Stimulated activated CD4-positive, alpha-beta T cell treated with anti-CD3 and anti-CD28 coated beads, Interleukin-4, amount 100 ng/mL, for 48 hours (primary cell): ENCODE measurements around the gene NEAT1.
A peak's percentile ranks its signal among the peaks of the same experiment; 100 is the strongest.
"Not testable (repeated sequence)": the region's sequence is repeated elsewhere in the genome, so short reads cannot be mapped to it uniquely, and the experiment has no call there.

ENCODE experiments used
- DNase-seq, 2 donors: peaks; one replicate each; pipeline ENCODE4 v3.0.0-alpha.2; 2020; ENCODE audit warnings: low read depth in 2 of 2

The NEAT1 gene

DNA sequence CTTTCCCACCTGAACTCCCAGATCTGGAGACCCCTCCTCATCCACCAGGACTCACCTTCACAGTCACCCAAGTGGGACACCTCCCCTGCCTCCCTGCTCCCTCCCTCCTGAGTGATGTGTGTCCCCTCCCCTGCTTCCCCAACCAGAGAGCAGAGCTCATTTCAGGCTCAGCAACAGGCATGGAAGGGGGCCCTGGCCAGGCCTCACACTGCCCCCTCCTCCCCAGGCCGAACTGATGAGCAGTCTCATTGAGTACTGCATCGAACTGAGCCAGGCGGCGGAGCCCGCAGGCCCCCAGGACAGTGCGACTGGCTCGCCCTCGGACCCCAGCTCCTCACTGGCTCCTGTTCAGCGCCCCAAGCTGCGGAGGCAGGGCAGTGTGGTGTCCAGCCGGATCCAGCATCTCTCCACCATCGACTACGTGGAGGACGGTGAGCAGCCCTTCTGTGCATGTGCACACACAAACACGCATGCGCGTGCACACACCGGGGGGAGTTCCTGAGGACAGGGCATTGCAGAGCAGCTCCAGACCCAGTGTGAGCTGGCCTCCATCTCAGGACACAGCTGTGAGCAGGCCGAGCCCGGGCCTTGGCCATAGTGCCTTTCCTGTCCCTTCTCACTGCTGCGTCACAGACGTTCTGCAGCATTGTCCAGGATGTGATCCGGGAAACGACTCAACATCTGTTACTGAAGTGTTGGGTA lies 17.8 kb upstream of the NEAT1 start:
- DNase-seq: no peak

DNA sequence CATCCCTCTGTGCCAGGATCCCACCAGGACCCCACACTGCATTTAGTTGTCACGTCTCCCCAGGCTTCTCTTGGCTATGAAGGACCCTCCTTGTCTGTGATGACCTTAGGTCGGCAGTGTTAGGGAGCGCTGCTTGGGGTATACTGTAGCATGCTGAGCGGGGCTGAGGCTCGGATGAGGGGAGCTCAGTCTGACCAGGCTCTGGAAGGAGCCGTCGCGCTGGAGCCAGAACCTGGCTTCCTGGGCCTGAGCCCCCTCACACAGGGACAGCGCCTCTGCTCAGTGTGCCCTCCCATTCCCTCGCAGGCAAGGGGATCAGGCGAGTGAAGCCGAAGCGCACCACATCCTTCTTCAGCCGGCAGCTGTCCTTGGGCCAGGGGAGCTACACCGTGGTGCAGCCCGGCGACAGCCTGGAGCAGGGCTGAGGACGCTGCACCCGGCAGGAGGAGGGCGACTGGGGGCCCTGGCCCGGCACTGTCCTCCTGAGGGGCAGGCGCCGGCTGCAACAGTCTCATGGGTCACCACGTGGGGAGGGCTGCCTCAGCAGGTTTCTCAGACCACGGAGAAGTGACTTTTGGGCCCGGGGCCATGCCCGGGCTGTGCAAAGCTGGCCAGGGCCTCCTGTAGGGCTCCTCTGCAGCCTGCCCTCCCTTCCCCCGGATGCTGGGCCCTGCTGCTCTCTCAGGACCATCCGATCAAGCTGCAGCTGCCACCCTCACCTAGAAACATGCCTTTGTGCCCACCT lies 11.5 kb upstream of the NEAT1 start:
- no peak for DNase-seq

DNA sequence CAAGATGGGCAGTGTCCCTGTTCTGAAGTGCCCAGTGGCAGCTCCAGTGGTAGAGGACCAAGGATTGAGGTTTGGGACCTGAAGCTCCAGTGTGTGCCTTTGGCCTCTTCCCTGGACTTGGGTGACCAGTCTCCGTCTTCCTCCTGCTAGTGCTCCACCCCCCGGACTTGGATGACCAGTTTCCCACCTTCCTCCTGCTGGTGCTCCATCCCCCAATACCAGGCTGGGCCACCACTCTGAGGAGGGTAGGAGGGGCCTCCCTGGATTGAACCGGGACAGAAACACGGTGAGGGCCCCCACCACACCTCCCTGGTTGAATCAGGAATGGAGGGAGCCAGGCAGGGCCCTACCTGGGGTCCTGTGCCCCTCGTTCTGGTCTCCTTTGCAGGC lies 10.9 kb upstream of the NEAT1 start:
- DNase-seq: no peak

DNA sequence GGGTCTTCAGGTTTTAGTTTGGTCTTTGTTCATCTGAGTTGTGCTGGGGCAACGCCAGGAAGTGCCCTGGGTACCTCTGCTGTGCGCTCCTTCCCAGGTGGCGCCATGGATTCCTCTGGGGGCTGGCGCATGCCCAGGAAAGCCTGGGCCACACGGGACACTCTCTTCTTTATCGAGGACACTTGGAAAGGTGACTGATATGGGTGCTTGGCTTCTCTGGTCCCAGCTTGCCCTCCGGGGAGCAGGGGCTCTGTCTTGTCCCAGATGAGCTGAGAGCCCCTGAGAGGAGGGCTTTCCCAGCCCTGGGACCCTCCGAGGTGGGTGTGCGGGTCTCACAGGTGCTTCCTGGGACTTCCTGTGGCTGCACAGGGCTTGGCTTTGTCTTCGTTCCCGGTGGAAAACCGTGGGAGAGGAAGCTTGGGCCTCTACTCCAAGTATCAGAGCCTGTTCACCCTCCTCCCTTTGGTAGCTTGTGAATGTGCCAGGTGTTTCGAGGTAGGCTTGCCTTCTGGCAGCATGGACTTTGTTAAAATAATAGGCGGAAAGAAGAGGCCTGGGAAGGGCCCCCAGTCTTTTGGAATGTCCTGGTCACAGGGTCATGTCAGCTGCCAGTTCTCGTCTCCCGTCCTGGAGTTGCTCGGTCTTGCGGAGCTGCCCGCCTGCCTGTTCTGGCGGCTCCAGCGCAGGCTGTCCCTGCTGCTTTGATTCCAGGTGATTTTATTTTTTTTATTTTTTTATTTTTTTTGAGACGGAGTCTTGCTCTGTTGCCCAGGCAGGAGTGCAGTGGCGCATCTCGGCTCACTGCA lies 10.1 kb upstream of the NEAT1 start:
- no peak for DNase-seq

DNA sequence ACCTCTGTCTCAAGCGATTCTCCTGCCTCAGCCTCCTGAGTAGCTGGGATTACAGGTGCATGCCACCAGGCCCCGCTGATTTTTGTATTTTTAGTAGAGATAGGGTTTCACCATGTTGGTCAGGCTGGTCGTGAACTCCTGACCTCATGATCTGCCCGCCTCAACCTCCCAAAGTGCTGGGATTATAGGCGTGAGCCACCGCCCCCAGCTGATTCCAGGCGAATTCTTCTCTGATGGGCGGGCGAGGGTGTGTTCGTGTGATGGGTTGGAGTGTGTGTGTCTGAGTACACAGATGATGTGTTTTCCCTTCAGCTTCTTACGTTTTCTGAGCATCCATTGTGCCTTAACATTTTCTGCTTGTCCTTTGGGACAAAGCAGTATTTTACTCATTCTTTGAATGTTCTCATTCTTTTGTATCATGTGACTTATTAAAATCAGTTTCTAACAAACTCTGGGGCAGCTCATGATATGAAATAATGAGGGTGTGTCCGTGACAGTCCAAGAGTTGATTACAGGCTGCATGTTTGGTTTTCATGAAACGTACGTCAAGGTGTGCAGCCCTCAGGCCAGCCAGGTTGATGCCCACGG lies 9.4 kb upstream of the NEAT1 start:
- DNase-seq: not testable (repeated sequence)

DNA sequence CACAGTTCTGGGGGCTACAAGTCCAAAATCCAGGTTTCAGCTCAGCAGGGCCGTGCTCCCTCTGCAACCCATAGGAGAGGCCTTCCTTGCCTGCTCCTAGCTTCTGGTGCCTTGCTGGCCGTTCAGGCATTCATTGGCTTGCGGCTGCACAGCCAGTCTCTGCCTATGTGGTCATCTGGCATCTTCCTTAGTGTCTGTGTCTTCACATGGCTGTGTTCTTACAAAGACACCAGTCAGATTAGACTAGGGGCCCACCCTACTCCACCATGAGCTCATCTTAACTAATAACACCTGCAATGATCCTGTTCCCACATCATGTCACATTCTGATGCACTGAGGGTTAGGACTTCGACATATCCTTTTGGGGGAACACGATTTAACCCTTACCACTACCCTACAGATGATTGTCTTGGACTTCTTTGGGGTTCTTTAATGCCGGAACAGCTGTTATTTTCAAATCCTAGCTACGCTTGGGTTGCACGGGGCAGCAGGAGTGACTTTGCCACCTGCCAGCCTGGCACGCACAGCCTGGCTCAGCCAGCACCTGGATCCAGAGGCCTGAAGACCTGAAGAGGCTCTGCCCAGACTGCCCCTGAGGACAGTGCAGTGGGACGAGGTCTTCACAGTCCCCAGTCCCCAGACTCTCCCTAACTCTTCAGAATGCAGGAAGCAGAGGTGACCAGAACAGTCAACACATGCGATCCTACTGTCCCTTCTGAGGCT lies 7.7 kb upstream of the NEAT1 start:
- DNase-seq: no peak

DNA sequence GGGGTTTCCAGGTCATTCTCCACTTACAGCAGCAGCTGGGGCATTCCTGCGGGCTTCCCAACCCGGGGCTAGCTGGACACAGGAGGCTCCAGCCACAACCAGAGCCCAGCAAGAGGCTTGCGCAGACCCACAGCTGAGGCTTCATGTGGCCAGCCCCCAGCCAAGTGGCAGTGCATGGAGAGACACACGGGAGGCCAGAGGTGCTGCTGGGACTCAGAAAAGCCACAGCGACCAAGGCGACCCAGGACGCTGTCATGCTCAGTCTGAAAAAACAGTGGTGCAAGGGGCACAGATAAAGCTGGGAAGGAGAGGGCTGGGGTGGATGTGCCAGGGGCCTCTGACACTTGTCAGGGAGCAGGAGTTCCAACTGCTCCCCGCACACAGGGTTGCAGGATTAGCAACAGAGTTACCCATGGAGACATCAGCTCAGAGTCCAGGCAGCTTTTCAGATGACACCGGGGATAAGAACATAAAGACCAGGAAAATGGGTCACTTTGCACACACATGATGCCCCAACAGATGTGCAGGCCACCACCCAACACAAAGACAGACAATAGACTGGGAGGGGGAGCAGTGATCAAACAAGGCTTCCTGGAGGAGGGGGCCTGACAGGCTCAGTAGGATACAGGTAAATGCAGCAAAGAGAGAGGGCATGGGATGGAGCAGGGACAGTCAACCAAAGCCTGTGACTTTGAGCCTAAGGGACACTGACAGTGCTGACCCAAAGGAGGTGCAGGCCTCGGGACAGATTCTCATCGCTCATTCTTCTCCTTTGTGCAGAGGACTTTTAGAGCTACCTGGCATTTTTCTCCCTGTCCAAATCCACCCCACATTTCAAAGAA lies 6.9 kb upstream of the NEAT1 start:
- no peak for DNase-seq

DNA sequence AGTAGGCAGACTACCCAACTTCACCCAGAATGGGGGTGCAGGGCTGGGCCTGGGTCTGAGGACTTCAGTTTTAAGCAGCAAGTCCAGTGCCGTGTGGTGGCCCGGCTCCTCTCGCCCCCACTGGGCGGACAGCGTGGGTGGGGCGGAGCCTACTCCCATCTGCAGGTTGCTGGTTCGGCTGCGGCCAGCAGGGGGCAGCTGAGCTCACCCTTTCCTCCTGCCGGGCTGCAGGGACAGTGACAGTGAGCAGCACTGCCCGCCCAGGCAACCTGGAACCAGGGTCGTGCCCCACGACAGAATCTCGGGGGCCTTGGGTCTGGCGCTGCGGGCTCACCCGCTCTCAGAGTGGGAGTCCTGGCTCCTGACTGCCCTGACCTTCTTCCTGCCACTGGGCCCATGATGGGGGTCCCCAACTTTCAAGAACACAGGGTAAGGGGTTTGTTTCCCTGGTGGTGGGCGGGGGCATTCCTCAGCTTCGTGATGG lies 6.2 kb upstream of the NEAT1 start:
- peak; percentile 91 to 95 for DNase-seq

DNA sequence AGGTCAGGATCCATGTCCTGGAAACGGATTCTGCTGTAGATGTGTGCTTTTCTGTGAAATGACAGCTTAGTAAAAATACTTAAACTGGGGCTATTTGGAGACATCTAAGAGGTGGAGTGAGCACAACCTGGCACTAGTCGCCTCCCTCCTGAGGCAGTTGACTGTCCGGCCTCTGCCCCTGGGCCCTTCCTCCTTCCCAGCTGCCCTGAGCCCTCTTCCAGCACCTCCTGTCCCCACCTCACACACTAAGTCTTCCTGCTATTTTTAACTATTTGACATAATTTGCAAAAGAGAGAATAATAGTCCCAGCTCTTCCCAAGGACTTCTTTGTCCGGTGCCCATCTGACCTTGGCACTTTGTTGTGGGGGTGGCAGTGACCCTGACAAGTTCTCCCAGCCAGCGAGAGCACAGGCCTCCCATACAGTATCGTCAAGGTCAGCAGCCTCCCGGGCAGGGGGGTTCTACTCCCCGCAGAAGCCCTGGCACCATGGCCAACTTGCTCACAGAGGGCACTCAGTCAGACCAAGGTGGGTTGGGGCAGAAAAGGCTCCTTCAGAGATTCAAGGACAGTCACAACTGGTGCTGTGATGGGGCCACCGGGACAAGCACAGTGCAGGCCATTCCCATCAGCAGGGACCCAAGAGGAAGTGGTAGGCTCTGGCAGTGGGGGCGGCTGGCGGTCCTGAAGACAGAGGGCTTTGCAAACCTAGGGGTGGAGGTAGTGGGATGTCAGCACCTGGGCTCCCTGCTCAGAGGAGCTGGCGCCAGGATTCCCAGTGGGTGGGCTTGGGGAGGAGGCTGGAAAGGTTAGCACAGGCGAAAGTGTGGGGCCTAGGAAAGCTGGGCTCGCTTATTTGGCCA lies 5.5 kb upstream of the NEAT1 start:
- no peak for DNase-seq

DNA sequence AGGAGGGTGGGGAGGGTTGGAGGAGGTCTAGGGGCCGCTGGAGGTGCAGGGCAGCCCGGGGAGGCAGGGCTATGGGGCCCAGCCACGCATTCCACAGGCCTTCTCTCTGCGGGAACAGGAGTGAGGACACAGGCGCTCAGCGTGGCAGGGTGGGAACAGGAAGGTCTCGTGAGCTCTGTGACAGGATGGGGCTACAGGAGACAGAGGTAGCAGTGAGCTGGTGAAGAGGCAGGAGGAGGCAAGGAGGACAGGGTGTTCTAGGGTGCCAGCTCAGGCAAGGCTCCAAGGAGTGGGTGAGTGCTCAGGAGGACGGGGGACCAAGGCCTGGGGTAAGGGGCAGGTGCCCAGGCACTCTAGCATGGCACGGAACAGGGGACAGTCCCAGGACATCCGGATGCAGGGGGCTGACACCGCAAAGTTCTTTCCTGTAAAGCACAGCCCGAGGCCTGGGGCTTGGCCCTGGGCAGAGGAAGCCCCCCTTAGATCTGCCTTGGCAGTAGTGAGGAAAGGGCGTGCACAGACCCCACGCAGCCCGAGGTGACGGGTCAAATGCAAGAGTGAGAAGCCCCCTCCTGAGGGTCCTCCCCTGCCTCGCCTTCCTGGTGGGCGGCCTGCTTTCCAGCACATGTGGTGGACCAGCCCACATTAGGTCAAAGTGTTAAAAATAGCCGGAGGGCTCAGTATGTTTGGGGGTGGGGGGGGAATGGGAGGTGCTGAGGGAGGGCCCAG lies 4.7 kb upstream of the NEAT1 start:
- no peak for DNase-seq

DNA sequence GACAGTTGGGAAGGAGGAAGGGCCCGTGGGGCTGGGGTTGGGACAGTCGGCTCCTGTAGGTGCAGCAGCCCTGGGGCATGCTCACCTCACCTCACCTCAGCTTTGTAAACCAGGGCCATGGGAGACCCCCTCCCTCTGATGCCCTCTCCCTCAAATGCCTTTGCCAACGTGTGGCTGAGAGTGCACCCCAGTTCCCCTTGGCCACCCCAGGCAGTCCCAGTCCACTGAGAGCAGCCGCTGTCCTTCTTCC lies 4.2 kb upstream of the NEAT1 start:
- DNase-seq: no peak

DNA sequence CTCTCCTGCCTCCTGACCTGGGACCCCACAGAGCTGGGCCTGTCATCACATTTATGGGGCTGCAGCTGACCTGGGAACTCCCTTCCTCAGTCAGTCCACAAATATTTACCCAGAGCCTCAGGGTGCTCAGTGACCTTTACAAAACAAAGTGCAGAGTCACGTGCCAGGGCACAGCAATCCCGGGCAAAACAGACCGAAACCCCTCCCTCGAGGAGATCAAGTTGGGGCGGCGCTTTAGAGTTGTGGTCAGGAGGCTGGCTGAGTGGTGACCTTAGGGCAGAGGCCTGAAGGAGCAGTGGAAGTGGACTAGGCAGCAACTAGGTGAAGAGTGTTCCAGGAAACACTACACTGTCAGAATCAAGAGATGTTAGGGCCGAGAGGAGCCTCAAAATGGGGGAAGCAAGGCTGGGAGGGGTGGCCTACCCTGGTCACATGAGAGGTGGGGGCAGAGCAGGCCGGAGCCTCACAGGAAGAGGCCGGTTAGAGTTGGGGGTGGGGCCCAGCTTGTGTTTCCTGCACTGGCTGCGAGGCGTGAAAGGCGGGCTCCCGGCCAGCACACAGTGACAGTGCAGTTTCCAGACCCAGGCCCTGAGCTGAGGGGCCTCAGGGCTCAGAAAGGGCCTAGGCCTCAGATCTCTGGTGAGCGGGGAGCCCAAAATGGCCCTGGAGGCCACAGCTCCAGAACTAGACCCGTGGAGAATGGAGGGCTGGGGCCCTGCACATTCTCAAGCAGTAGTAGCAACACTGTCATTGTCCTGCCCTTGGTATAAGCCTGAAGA lies 3.7 kb upstream of the NEAT1 start:
- peak; percentile 86 to 93 for DNase-seq

DNA sequence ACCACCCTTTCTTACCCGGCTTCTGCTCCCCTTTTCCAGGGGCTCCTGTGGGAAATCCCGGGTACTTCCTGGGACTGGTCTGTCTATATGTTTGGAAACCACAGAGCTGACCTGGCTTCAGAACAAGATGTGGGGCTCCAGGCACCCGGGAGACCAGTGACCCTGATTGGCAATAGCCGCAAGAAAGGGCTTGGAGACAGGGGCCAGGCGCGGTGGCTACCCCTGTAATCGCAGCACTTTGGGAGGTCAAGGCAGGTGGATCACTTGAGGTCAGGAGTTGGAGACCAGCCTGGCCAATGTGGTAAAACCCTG lies 3.2 kb upstream of the NEAT1 start:
- no peak for DNase-seq

DNA sequence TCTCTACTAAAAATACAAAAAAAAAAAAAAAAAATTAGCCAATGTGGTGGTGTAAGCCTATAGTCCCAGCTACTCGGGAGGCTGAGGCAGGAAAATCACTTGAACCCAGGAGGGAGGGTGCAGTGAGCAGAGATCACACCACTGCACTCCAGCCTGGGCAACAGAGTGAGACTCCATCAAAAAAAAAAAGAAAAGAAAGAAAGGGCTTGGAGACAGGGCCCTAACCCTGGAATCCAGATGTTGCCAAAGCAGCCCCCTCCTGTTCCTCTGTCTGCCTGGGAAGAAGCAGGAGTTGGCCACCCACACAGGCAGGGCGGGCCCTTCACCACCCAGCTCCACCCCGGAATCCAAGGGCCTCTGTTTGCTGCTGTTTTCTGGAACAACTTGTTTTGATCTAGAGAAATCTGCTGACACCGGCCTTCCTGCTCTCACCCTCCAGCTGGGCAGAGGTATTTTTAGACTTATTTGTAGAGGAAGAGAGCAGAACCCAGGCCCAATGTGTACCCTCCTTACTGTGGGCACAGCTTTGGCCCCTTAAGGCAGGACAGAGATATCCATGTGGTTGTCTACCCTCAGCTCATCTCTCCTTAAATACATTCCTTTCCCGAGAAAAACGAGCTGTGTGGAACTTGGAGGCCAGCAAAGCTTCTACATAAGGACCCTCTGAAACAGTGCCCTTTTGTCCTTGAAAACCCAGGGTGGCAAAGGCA lies 2.7 kb upstream of the NEAT1 start:
- DNase-seq: peak; percentile 40 to 72

DNA sequence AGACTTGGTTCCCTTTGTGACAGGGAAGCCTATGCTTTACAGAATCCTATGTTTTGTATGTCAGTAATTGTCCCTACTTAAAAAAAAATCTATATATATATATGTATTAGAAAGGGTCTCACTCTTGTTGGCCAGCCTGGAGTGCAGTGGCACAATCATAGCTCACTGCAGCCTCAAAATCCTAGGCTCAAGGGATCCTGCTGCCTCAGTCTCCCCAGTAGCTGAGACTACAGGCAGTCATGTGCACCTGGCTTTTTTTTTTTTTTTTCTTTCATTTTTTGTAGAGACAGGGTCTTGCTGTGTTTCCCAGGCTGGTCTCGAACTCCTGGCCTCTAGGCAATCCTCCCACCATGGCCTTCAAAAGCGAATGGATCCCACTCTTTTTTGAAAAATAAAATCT lies 2.1 kb upstream of the NEAT1 start:
- DNase-seq: no peak

DNA sequence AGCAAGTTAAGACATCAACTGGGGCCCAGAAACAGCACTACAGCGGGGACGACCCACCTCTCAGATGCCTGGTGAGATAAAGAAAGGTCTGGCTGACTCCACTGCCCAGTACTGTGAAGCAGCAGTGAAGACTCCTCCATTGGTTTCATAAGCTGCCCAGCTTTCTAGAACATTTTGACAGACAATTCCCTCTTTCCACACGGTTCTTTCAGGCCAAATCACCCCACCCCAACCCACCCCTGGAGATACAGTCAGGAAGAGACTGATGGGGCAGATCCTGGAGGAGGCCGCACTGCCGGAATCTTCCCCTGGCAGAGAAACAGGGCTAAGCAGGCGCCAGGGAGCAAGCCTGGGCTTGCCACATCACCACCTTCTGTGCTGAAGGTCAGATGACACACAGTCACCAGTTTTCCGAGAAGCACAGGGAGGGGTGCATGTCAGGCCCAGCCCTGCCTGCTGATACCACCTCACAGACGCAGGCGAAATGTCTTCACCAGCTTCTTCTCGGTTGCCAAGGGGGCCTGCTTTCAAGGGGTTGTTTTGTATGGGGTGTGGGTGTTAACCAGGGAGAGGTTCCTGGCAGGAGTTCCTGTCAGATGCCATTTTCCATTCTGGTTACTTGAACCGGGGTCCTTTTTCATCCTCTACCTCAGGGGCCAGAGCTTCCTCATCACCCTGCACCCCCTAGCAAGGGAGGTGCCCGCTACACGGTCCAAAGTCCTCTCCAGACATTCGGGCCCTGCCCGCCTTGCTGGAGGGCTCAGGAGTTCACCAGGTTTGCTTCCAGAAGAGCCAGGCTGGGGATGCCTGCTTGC lies 1.4 kb upstream of the NEAT1 start:
- DNase-seq: peak; percentile 72 to 84
